ENCODE data around the gene MUC5AC. TPM values are rescaled to one million over a fixed set of nuclear protein-coding genes. Genes with fewer than 3 reads are reported as not detected.

MUC5AC gene
- polyA plus RNA-seq, 1 donor from 2014 or later, result not detected

- Histone ChIP-seq H3K9ac (ENCODE audit: low read length) (no peak overlapping the region), H3F3A (ENCODE audit: insufficient read depth, low read length, poor library complexity, severe bottlenecking) (no peaks in the 10 kb centered on the region), H3K4me2 (ENCODE audit: low read length) (no peak overlapping the region), H3K36me3 (ENCODE audit: insufficient read depth, low read length) (no peaks in the 10 kb centered on the region), H3K79me2 (replicated peaks; ENCODE audit: insufficient read depth, low read length) (no peaks in the 10 kb centered on the region), H3K9me3 (ENCODE audit: low read length) (no peaks in the 10 kb centered on the region), H3K4me3 (ENCODE audit: low read length) (no peak overlapping the region), H3K27me3 (ENCODE audit: insufficient read depth, low read depth, low read length) (no peaks in the 10 kb centered on the region), H4K20me1 (ENCODE audit: insufficient read depth) (no peaks in the 10 kb centered on the region), H3K27ac (ENCODE audit: low read length) (no peak overlapping the region), H3K9me2 (ENCODE audit: insufficient read depth, low read length) (no peaks in the 10 kb centered on the region), H2AFZ (ENCODE audit: low read depth, low read length) (no peak overlapping the region)
- TF ChIP-seq RAD21 (conservative IDR thresholded peaks at IDR 0.05) (no peak), MXI1 (conservative IDR thresholded peaks at IDR 0.05; ENCODE audit: poor library complexity, severe bottlenecking) (no peak), EZH2 (IDR thresholded peaks at IDR 0.05; ENCODE audit: borderline replicate concordance, insufficient read depth, low read length, poor library complexity, severe bottlenecking) (no peak), EP300 (conservative IDR thresholded peaks at IDR 0.05; ENCODE audit: poor library complexity, severe bottlenecking) (no peak), CTCF (IDR thresholded peaks at IDR 0.05; ENCODE audit: poor library complexity, severe bottlenecking) (no peak), SMC3 (conservative IDR thresholded peaks at IDR 0.05; ENCODE audit: poor library complexity) (no peak), TAF1 (IDR thresholded peaks at IDR 0.05; ENCODE audit: low read depth) (no peak), REST (IDR thresholded peaks at IDR 0.05; ENCODE audit: borderline replicate concordance) (no peak)
These were observed 74.5 kb downstream of the MUC5AC start for GRCh38 chr11:1232021-1232882.

- Histone ChIP-seq H3K27me3 (ENCODE audit: insufficient read depth, low read depth, low read length) (no peaks in the 10 kb centered on the region), H3K4me3 (ENCODE audit: low read length) (no peak overlapping the region), H3K79me2 (replicated peaks; ENCODE audit: insufficient read depth, low read length) (no peaks in the 10 kb centered on the region), H3K36me3 (ENCODE audit: insufficient read depth, low read length) (no peaks in the 10 kb centered on the region), H3K4me2 (ENCODE audit: low read length) (no peak overlapping the region), H4K20me1 (ENCODE audit: insufficient read depth) (no peaks in the 10 kb centered on the region), H2AFZ (ENCODE audit: low read depth, low read length) (no peak overlapping the region), H3K9me3 (ENCODE audit: low read length) (no peaks in the 10 kb centered on the region), H3K27ac (ENCODE audit: low read length) (no peak overlapping the region), H3K9ac (ENCODE audit: low read length) (no peak overlapping the region), H3F3A (ENCODE audit: insufficient read depth, low read length, poor library complexity, severe bottlenecking) (no peaks in the 10 kb centered on the region), H3K9me2 (ENCODE audit: insufficient read depth, low read length) (no peaks in the 10 kb centered on the region)
- TF ChIP-seq EZH2 (IDR thresholded peaks at IDR 0.05; ENCODE audit: borderline replicate concordance, insufficient read depth, low read length, poor library complexity, severe bottlenecking) (no peak), CTCF (IDR thresholded peaks at IDR 0.05; ENCODE audit: poor library complexity, severe bottlenecking) (no peak), MXI1 (conservative IDR thresholded peaks at IDR 0.05; ENCODE audit: poor library complexity, severe bottlenecking) (no peak), TAF1 (IDR thresholded peaks at IDR 0.05; ENCODE audit: low read depth) (no peak), RAD21 (conservative IDR thresholded peaks at IDR 0.05) (no peak), REST (IDR thresholded peaks at IDR 0.05; ENCODE audit: borderline replicate concordance) (no peak), SMC3 (conservative IDR thresholded peaks at IDR 0.05; ENCODE audit: poor library complexity) (no peak), EP300 (conservative IDR thresholded peaks at IDR 0.05; ENCODE audit: poor library complexity, severe bottlenecking) (no peak), POLR2AphosphoS5 (IDR thresholded peaks at IDR 0.05) (no peak)
These were observed 75.1 kb downstream of the MUC5AC start for GRCh38 chr11:1232883-1233321.
